ENCODE results near the gene BOC. TPM values are rescaled to one million over a fixed set of nuclear protein-coding genes. Genes with fewer than 3 reads are reported as not detected.

Gene BOC
- total and polyA plus RNA-seq, 2 donors from 2014 or later = 6.1 to 22.2 TPM

GRCh38 chr3:113231827-113232253 is 20.5 kb downstream of the BOC start:
- Histone ChIP-seq H3K4me3 (ENCODE audit: low read length in 3 of 3) (no peak overlapping the region), H3K4me1 (ENCODE audit: control insufficient read depth in 2 of 3, insufficient read depth in 2 of 3, low read depth in 1 of 3, low read length in 3 of 3) (peaks cover 0 to 2% (median 0%) of the 10 kb centered on the region in 3 donors), H3K36me3 (ENCODE audit: control insufficient read depth in 2 of 3, insufficient read depth in 3 of 3, low read length in 3 of 3) (no peaks in the 10 kb centered on the region), H3K27ac (ENCODE audit: low read depth in 2 of 2, low read length in 2 of 2) (no peak overlapping the region), H3K27me3 (ENCODE audit: control insufficient read depth, insufficient read depth, low read length) (no peaks in the 10 kb centered on the region), H3K9me3 (ENCODE audit: control insufficient read depth in 2 of 3, insufficient read depth in 1 of 3, low read length in 3 of 3) (no peaks in the 10 kb centered on the region), H3K9ac (ENCODE audit: low read length in 3 of 3) (no peak overlapping the region)
- no peak for TF ChIP-seq CTCF (IDR thresholded peaks at IDR 0.05; ENCODE audit: borderline replicate concordance, extremely low read depth, insufficient read depth)
- FAIRE-seq (no peak), DNase-seq (peak in 1 of 5 donors; percentile 77)
- intact Hi-C loops (cut with DNase I) = no loop called here

- Histone ChIP-seq H3K36me3 (ENCODE audit: control insufficient read depth in 2 of 3, insufficient read depth in 3 of 3, low read length in 3 of 3) (no peaks in the 10 kb centered on the region), H3K9me3 (ENCODE audit: control insufficient read depth in 2 of 3, insufficient read depth in 1 of 3, low read length in 3 of 3) (no peaks in the 10 kb centered on the region), H3K4me3 (ENCODE audit: low read length in 3 of 3) (no peak overlapping the region), H3K4me1 (ENCODE audit: control insufficient read depth in 2 of 3, insufficient read depth in 2 of 3, low read depth in 1 of 3, low read length in 3 of 3) (peaks cover 0 to 2% (median 0%) of the 10 kb centered on the region in 3 donors), H3K9ac (ENCODE audit: low read length in 3 of 3) (no peak overlapping the region), H3K27me3 (ENCODE audit: control insufficient read depth, insufficient read depth, low read length) (no peaks in the 10 kb centered on the region), H3K27ac (ENCODE audit: low read depth in 2 of 2, low read length in 2 of 2) (no peak overlapping the region)
- FAIRE-seq (no peak), DNase-seq (no peak)
- TF ChIP-seq CTCF (IDR thresholded peaks at IDR 0.05; ENCODE audit: borderline replicate concordance, extremely low read depth, insufficient read depth) = no peak
- intact Hi-C loops (cut with DNase I) = no loop called here
Observed at GRCh38 chr3:113232342-113232741, 21.0 kb downstream of the BOC start.

GRCh38 chr3:113233497-113233896 is 22.1 kb downstream of the BOC start:
- no peak for FAIRE-seq
- DNase-seq = no peak
- Histone ChIP-seq H3K4me1 (ENCODE audit: control insufficient read depth in 2 of 3, insufficient read depth in 2 of 3, low read depth in 1 of 3, low read length in 3 of 3) (peaks cover 0 to 2% (median 0%) of the 10 kb centered on the region in 3 donors), H3K9ac (ENCODE audit: low read length in 3 of 3) (no peak overlapping the region), H3K4me3 (ENCODE audit: low read length in 3 of 3) (no peak overlapping the region), H3K27me3 (ENCODE audit: control insufficient read depth, insufficient read depth, low read length) (no peaks in the 10 kb centered on the region), H3K9me3 (ENCODE audit: control insufficient read depth in 2 of 3, insufficient read depth in 1 of 3, low read length in 3 of 3) (no peaks in the 10 kb centered on the region), H3K27ac (ENCODE audit: low read depth in 2 of 2, low read length in 2 of 2) (no peak overlapping the region), H3K36me3 (ENCODE audit: control insufficient read depth in 2 of 3, insufficient read depth in 3 of 3, low read length in 3 of 3) (no peaks in the 10 kb centered on the region)
- intact Hi-C loops (cut with DNase I) = no loop called here
- no peak for TF ChIP-seq CTCF (IDR thresholded peaks at IDR 0.05; ENCODE audit: borderline replicate concordance, extremely low read depth, insufficient read depth)

GRCh38 chr3:113234028-113234427 is 22.7 kb downstream of the BOC start:
- Histone ChIP-seq H3K9me3 (ENCODE audit: control insufficient read depth in 2 of 3, insufficient read depth in 1 of 3, low read length in 3 of 3) (no peaks in the 10 kb centered on the region), H3K27me3 (ENCODE audit: control insufficient read depth, insufficient read depth, low read length) (no peaks in the 10 kb centered on the region), H3K9ac (ENCODE audit: low read length in 3 of 3) (no peak overlapping the region), H3K4me1 (ENCODE audit: control insufficient read depth in 2 of 3, insufficient read depth in 2 of 3, low read depth in 1 of 3, low read length in 3 of 3) (peaks cover 0 to 2% (median 0%) of the 10 kb centered on the region in 3 donors), H3K36me3 (ENCODE audit: control insufficient read depth in 2 of 3, insufficient read depth in 3 of 3, low read length in 3 of 3) (no peaks in the 10 kb centered on the region), H3K27ac (ENCODE audit: low read depth in 2 of 2, low read length in 2 of 2) (no peak overlapping the region), H3K4me3 (ENCODE audit: low read length in 3 of 3) (no peak overlapping the region)
- FAIRE-seq = no peak
- intact Hi-C loops (cut with DNase I) = no loop called here
- no peak for TF ChIP-seq CTCF (IDR thresholded peaks at IDR 0.05; ENCODE audit: borderline replicate concordance, extremely low read depth, insufficient read depth)
- DNase-seq = no peak

Measured in kidney (tissue), 14 donors.